DOHH2 (cell line): ENCODE measurements around the gene AMMECR1.

ENCODE experiments used
- CTCF ChIP-seq: fragments of 200-600 bp; sonication (generic); IDR thresholded peaks from one replicate; pipeline ENCODE4 v1.5.1; 2014; ENCODE audit warnings: antibody characterized with exemption, mild to moderate bottlenecking, low read depth, low read length; ENCODE audit not compliant: poor library complexity, severe bottlenecking
- EZH2phosphoT487 ChIP-seq: fragments of 200-600 bp; sonication (generic); IDR thresholded peaks from 2 replicates; pipeline ENCODE4 v1.6.1; 2017; ENCODE audit warnings: borderline replicate concordance, mild to moderate bottlenecking, antibody characterized with exemption, low read length, moderate library complexity, mixed read lengths

- TF ChIP-seq EZH2phosphoT487 = no peak
- TF ChIP-seq CTCF = no peak
Observed at GRCh38 chrX:110182865-110183264, 135.0 kb downstream of the AMMECR1 start.
